ENCODE data around the gene ANGEL2. TPM values are rescaled to one million over a fixed set of nuclear protein-coding genes. Genes with fewer than 3 reads are reported as not detected.

The ANGEL2 gene
- total RNA-seq, 2 donors from 2014 or later: 41.7 to 76.2 TPM

- Histone ChIP-seq H3K9me3 (no peaks in the 10 kb centered on the region), H3K4me3 (no peak overlapping the region), H3K27me3 (replicated peaks; ENCODE audit: insufficient read depth) (no peaks in the 10 kb centered on the region), H3K27ac (no peak overlapping the region), H3K36me3 (peaks cover 10% of the 10 kb centered on the region), H3K4me1 (ENCODE audit: control insufficient read depth in 1 of 2, low read depth in 2 of 2) (no peaks in the 10 kb centered on the region)
- DNase-seq (ENCODE audit: low spot score) (no peak), ATAC-seq (ENCODE audit: insufficient number of reproducible peaks, low FRiP score, low read depth) (no peak)
- no peak for TF ChIP-seq CTCF (IDR thresholded peaks at IDR 0.05)
Measured at GRCh38 chr1:212990276-212990675, 25.4 kb downstream of the ANGEL2 start.

GRCh38 chr1:212987702-212988322 lies 27.9 kb downstream of the ANGEL2 start:
- no peak for ATAC-seq (ENCODE audit: insufficient number of reproducible peaks, low FRiP score, low read depth)
- H3K36me3 ChIP-seq: peaks cover 10% of the 10 kb centered on the region
- no peaks in the 10 kb centered on the region for H3K27me3 ChIP-seq (replicated peaks; ENCODE audit: insufficient read depth)
- no peak overlapping the region for H3K4me3 ChIP-seq
- no peaks in the 10 kb centered on the region for H3K9me3 ChIP-seq
- no peak overlapping the region for H3K27ac ChIP-seq
- DNase-seq (ENCODE audit: low spot score): no peak
- no peak for TF ChIP-seq CTCF (IDR thresholded peaks at IDR 0.05)
- peaks cover 0 to under 1% of the 10 kb centered on the region in 2 donors for H3K4me1 ChIP-seq (ENCODE audit: control insufficient read depth in 1 of 2, low read depth in 2 of 2)

- Histone ChIP-seq H3K9me3 (no peaks in the 10 kb centered on the region), H3K27ac (no peak overlapping the region), H3K27me3 (replicated peaks; ENCODE audit: insufficient read depth) (no peaks in the 10 kb centered on the region), H3K4me1 (ENCODE audit: control insufficient read depth in 1 of 2, low read depth in 2 of 2) (peaks cover 0 to 13% of the 10 kb centered on the region in 2 donors), H3K4me3 (no peak overlapping the region), H3K36me3 (peaks cover 6% of the 10 kb centered on the region)
- DNase-seq (ENCODE audit: low spot score): no peak
- TF ChIP-seq CTCF (IDR thresholded peaks at IDR 0.05): no peak
- ATAC-seq (ENCODE audit: insufficient number of reproducible peaks, low FRiP score, low read depth): no peak
Measured at GRCh38 chr1:212986551-212986950, 29.1 kb downstream of the ANGEL2 start.

GRCh38 chr1:212984522-212985291 lies 31.0 kb downstream of the ANGEL2 start:
- H3K9me3 ChIP-seq: no peaks in the 10 kb centered on the region
- ATAC-seq (ENCODE audit: insufficient number of reproducible peaks, low FRiP score, low read depth) (no peak), DNase-seq (ENCODE audit: low spot score) (no peak)
- TF ChIP-seq CTCF (IDR thresholded peaks at IDR 0.05): no peak
- H3K4me1 ChIP-seq (ENCODE audit: control insufficient read depth in 1 of 2, low read depth in 2 of 2): peaks cover 0 to 22% of the 10 kb centered on the region in 2 donors
- no peak overlapping the region for H3K27ac ChIP-seq
- H3K27me3 ChIP-seq (replicated peaks; ENCODE audit: insufficient read depth): no peaks in the 10 kb centered on the region
- H3K4me3 ChIP-seq: no peak overlapping the region
- peaks cover 3% of the 10 kb centered on the region for H3K36me3 ChIP-seq

GRCh38 chr1:212983482-212983881 lies 32.2 kb downstream of the ANGEL2 start:
- Histone ChIP-seq H3K4me1 (ENCODE audit: control insufficient read depth in 1 of 2, low read depth in 2 of 2) (peaks cover 0 to 22% of the 10 kb centered on the region in 2 donors), H3K27me3 (replicated peaks; ENCODE audit: insufficient read depth) (no peaks in the 10 kb centered on the region), H3K4me3 (no peak overlapping the region), H3K27ac (no peak overlapping the region), H3K36me3 (no peaks in the 10 kb centered on the region), H3K9me3 (no peaks in the 10 kb centered on the region)
- no peak for ATAC-seq (ENCODE audit: insufficient number of reproducible peaks, low FRiP score, low read depth)
- TF ChIP-seq CTCF (IDR thresholded peaks at IDR 0.05): no peak
- no peak for DNase-seq (ENCODE audit: low spot score)
